HCT116 (cell line): ENCODE data around the gene RFX1. TPM values are rescaled to one million over a fixed set of nuclear protein-coding genes. Genes with fewer than 3 reads are reported as not detected.

Experiments used
- ATAC-seq: fragments of 200-7000 bp; cut with Tn5 transposase; 2 replicates; pipeline ENCODE4 v1.9.1; 2020; ENCODE audit warnings: mild to moderate bottlenecking, moderate library complexity
- BruUV-seq: library from RNA; stranded (reverse); fragments of 400-500 nt; replicated peaks from 2 replicates; lab custom pipeline; 2021; lab: Mats Ljungman, UMichigan
- CTCF ChIA-PET: fragments of 300-600 bp; sonication (Branson Sonifier 250); formaldehyde crosslinking; loops from one replicate; lab custom pipeline; 2021; ENCODE audit warnings: antibody characterized with exemption; lab: Charles Lee
- POLR2A ChIA-PET: fragments of 300-600, 350-600 bp; sonication (Branson Sonifier 250); formaldehyde crosslinking; loops from one replicate; lab custom pipeline; 2021; ENCODE audit warnings: antibody characterized with exemption; lab: Charles Lee
- RAD21 ChIA-PET, 2 experiments: fragments of 300-600 bp; sonication (Branson Sonifier 250); formaldehyde crosslinking; loops; one replicate each; lab custom pipeline; 2023; ENCODE audit warnings: low total read pairs in 2 of 2; ENCODE audit not compliant: uncharacterized antibody in 2 of 2, unreplicated experiment in 2 of 2, low non-redundant PET in 1 of 2; lab: Charles Lee
- DNase-seq: peaks from one replicate; pipeline ENCODE4 v3.0.0-alpha.2; 2010; ENCODE audit warnings: low read depth, low spot score
- H2AFZ ChIP-seq: fragments of 200-600 bp; shearing (Covaris generic), sonication (generic); 2 replicates; pipeline ENCODE4 v1.6.1; 2017; ENCODE audit warnings: low read depth, mixed run types, mixed read lengths, antibody characterized with exemption, low read length; ENCODE audit not compliant: poor library complexity, severe bottlenecking
- H3K27ac ChIP-seq: 2 replicates; pipeline ENCODE4 v1.5.1; 2012; ENCODE audit warnings: low read depth, low read length
- H3K27me3 ChIP-seq: fragments of 200-600 bp; sonication (generic); 2 replicates; pipeline ENCODE4 v1.6.1; 2016; ENCODE audit warnings: mixed run types, low read length, mixed read lengths; ENCODE audit not compliant: insufficient read depth
- H3K36me3 ChIP-seq, 2 experiments: fragments of 200-500 bp in 1 of 2; fragments of 200-600 bp in 1 of 2; sonication (Bioruptor generic) in 1 of 2; sonication (generic) in 1 of 2; 2 replicates each; pipeline versions ENCODE4 v1.5.1 to v1.6.1; 2014 to 2016; ENCODE audit warnings: low read length in 2 of 2, inconsistent platforms in 1 of 2, mixed read lengths in 1 of 2, mixed run types in 1 of 2; ENCODE audit not compliant: insufficient read depth in 2 of 2, control insufficient read depth in 1 of 2
- H3K4me1 ChIP-seq, 2 experiments: fragments of 200-600 bp in 1 of 2; sonication (generic) in 1 of 2; 2 replicates each; pipeline versions ENCODE4 v1.5.1 to v1.6.1; 2012 to 2017; ENCODE audit warnings: low read length in 2 of 2, inconsistent platforms in 1 of 2, mild to moderate bottlenecking in 1 of 2, mixed read lengths in 1 of 2, mixed run types in 1 of 2, moderate library complexity in 1 of 2; ENCODE audit not compliant: insufficient read depth in 2 of 2, control insufficient read depth in 1 of 2
- H3K4me2 ChIP-seq: fragments of 200-600 bp; sonication (generic); 2 replicates; pipeline ENCODE4 v1.6.1; 2017; ENCODE audit warnings: mixed run types, low read length, mixed read lengths
- H3K4me3 ChIP-seq, 2 experiments: fragments of 200-600 bp in 1 of 2; sonication (generic) in 1 of 2; replicated peaks in 1 of 2; 2 replicates each; pipeline ENCODE4 v1.5.1; 2011 to 2016; ENCODE audit warnings: low read length in 2 of 2, control low read depth in 1 of 2, low read depth in 1 of 2, mild to moderate bottlenecking in 1 of 2, mixed read lengths in 1 of 2, mixed run types in 1 of 2
- H3K79me2 ChIP-seq: fragments of 200-600 bp; sonication (generic); 2 replicates; pipeline ENCODE4 v1.6.1; 2017; ENCODE audit warnings: mild to moderate bottlenecking, mixed run types, low read length, moderate library complexity, mixed read lengths; ENCODE audit not compliant: insufficient read depth
- H3K9ac ChIP-seq: fragments of 200-600 bp; sonication (generic); 2 replicates; pipeline ENCODE4 v1.6.1; 2016; ENCODE audit warnings: low read length, mixed read lengths
- H3K9me2 ChIP-seq: fragments of 200-600 bp; sonication (generic), shearing (Covaris generic); 2 replicates; pipeline ENCODE4 v1.6.1; 2017; ENCODE audit warnings: mixed run types, mild to moderate bottlenecking, moderate library complexity; ENCODE audit not compliant: insufficient read depth
- H3K9me3 ChIP-seq, 2 experiments: fragments of 200-500 bp in 1 of 2; fragments of 200-600 bp in 1 of 2; sonication (Bioruptor generic) in 1 of 2; sonication (generic) in 1 of 2; 2 replicates each; pipeline ENCODE4 v1.6.1; 2014 to 2017; ENCODE audit warnings: low read length in 2 of 2, mixed read lengths in 2 of 2, inconsistent platforms in 1 of 2, low read depth in 1 of 2, mild to moderate bottlenecking in 1 of 2, mixed run types in 1 of 2, moderate library complexity in 1 of 2; ENCODE audit not compliant: control insufficient read depth in 1 of 2, insufficient read depth in 1 of 2
- H4K20me1 ChIP-seq: fragments of 200-600 bp; sonication (generic), shearing (Covaris generic); 2 replicates; pipeline ENCODE4 v1.6.1; 2017; ENCODE audit warnings: mixed run types, mild to moderate bottlenecking, moderate library complexity; ENCODE audit not compliant: insufficient read depth
- EGR1 ChIP-seq: IDR thresholded peaks from 2 replicates; pipeline ENCODE4 v1.6.1; 2012; ENCODE audit warnings: low read depth
- ELF1 ChIP-seq: IDR thresholded peaks from 2 replicates; pipeline ENCODE4 v1.6.1; 2012; ENCODE audit warnings: low read depth, borderline replicate concordance
- EZH2phosphoT487 ChIP-seq: fragments of 200-600 bp; IDR thresholded peaks from 2 replicates; pipeline ENCODE4 v1.6.1; 2018; ENCODE audit warnings: antibody characterized with exemption, borderline replicate concordance
- FOSL1 ChIP-seq: IDR thresholded peaks from 2 replicates; pipeline ENCODE4 v1.6.1; 2012; ENCODE audit warnings: low read depth
- POLR2AphosphoS5 ChIP-seq: IDR thresholded peaks from 2 replicates; pipeline ENCODE4 v1.6.1; 2011; ENCODE audit warnings: mild to moderate bottlenecking, low read depth, low read length, moderate library complexity
- SP1 ChIP-seq: IDR thresholded peaks from 2 replicates; pipeline ENCODE4 v1.6.1; 2012; ENCODE audit warnings: low read depth
- SRF ChIP-seq: IDR thresholded peaks from 2 replicates; pipeline ENCODE4 v1.6.1; 2012; ENCODE audit warnings: low read depth
- TCF7L2 ChIP-seq: IDR thresholded peaks from 2 replicates; pipeline ENCODE4 v1.7.0; 2011; ENCODE audit warnings: borderline replicate concordance, inconsistent platforms; ENCODE audit not compliant: insufficient read depth, insufficient read length; ENCODE audit errors: extremely low read depth
- YY1 ChIP-seq: IDR thresholded peaks from 2 replicates; pipeline ENCODE4 v1.6.1; 2011; ENCODE audit warnings: low read length, low read depth, moderate library complexity, mild to moderate bottlenecking; ENCODE audit not compliant: insufficient replicate concordance; ENCODE audit errors: extremely low read depth
- ZFX ChIP-seq: fragments of 450-650 bp; IDR thresholded peaks from 2 replicates; pipeline ENCODE4 v1.6.1; 2017
- intact Hi-C: fragments of 100-400 bp; cut with micrococcal nuclease; formaldehyde crosslinking; loops from 2 replicates; pipeline ENCODE4 v1.10.0; 2022
- total RNA-seq: library from RNA; stranded (reverse); gene quantifications from one replicate; pipeline ENCODE4 v1.2.1, GENCODE V29; 2021; ENCODE audit not compliant: unreplicated experiment
- TF ChIP-seq, protein P1 (sequence below): IDR thresholded peaks from 2 replicates; pipeline ENCODE4 v1.6.1; 2012
- TF ChIP-seq, protein P2 (sequence below): IDR thresholded peaks from 2 replicates; pipeline ENCODE4 v1.6.1; 2012; ENCODE audit warnings: low read depth

Gene RFX1
- total RNA-seq, 1 experiment from 2014 or later: 16.3 TPM

DNA sequence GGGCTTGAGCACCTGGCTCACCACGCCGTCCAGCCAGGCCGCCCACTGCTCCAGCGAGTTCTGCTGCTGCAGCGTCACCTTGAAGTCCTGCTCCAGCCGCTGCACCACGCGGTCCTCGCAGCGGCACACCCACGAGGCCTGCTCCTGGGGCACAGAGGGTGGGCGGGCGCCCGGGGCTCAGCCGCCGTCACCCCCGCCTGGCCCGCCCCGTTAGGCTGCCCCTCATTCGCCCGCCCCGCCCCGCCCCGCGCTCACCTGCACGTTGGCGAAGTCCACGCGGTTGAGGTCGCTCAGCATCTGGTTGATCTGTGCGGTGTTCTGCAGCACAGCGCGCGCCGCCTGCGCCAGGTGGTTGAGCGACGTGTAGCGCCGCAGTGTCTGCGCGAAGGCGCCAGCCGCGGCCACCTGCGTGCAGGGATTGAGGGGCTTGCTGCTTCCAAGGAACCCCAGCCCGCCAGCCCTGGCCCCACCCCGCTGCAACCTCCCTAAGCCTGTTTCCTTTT is 42.5 kb downstream of the RFX1 start:
- H3K4me3 ChIP-seq: no peak overlapping the region
- RAD21 ChIA-PET: no interaction called here
- CTCF ChIA-PET: no interaction called here
- no peaks in the 10 kb centered on the region for H3K79me2 ChIP-seq
- H3K4me1 ChIP-seq: no peaks in the 10 kb centered on the region
- no peak overlapping the region for H3K9ac ChIP-seq
- peaks cover 6 to 12% of the 10 kb centered on the region in 2 experiments; a peak in 3 of 4 replicates for H3K36me3 ChIP-seq
- H2AFZ ChIP-seq: no peak overlapping the region
- H3K27me3 ChIP-seq: no peaks in the 10 kb centered on the region
- no peaks in the 10 kb centered on the region for H3K9me2 ChIP-seq
- POLR2A ChIA-PET: no interaction called here
- H3K27ac ChIP-seq: no peak overlapping the region
- TF ChIP-seq SP1: no peak
- no peak for TF ChIP-seq ELF1
- no peak for TF ChIP-seq ZFX
- TF ChIP-seq EGR1: no peak
- no peak for TF ChIP-seq TCF7L2
- TF ChIP-seq, protein P1, sequence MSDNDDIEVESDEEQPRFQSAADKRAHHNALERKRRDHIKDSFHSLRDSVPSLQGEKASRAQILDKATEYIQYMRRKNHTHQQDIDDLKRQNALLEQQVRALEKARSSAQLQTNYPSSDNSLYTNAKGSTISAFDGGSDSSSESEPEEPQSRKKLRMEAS: no peak
- no peak for TF ChIP-seq FOSL1
- no peak for TF ChIP-seq YY1
- no peak for TF ChIP-seq POLR2AphosphoS5
- TF ChIP-seq EZH2phosphoT487: no peak
- no peak for TF ChIP-seq SRF
- TF ChIP-seq, protein P2, sequence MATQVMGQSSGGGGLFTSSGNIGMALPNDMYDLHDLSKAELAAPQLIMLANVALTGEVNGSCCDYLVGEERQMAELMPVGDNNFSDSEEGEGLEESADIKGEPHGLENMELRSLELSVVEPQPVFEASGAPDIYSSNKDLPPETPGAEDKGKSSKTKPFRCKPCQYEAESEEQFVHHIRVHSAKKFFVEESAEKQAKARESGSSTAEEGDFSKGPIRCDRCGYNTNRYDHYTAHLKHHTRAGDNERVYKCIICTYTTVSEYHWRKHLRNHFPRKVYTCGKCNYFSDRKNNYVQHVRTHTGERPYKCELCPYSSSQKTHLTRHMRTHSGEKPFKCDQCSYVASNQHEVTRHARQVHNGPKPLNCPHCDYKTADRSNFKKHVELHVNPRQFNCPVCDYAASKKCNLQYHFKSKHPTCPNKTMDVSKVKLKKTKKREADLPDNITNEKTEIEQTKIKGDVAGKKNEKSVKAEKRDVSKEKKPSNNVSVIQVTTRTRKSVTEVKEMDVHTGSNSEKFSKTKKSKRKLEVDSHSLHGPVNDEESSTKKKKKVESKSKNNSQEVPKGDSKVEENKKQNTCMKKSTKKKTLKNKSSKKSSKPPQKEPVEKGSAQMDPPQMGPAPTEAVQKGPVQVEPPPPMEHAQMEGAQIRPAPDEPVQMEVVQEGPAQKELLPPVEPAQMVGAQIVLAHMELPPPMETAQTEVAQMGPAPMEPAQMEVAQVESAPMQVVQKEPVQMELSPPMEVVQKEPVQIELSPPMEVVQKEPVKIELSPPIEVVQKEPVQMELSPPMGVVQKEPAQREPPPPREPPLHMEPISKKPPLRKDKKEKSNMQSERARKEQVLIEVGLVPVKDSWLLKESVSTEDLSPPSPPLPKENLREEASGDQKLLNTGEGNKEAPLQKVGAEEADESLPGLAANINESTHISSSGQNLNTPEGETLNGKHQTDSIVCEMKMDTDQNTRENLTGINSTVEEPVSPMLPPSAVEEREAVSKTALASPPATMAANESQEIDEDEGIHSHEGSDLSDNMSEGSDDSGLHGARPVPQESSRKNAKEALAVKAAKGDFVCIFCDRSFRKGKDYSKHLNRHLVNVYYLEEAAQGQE: no peak
- H4K20me1 ChIP-seq: no peaks in the 10 kb centered on the region
- DNase-seq (no peak), ATAC-seq (no peak)
- H3K9me3 ChIP-seq: no peaks in the 10 kb centered on the region
- intact Hi-C loops: no loop called here
- no peak overlapping the region for H3K4me2 ChIP-seq
- no TSS peak for BruUV-seq
